ENCODE results near the gene DNAJC28. TPM values are rescaled to one million over a fixed set of nuclear protein-coding genes. Genes with fewer than 3 reads are reported as not detected.
"Not testable (repeated sequence)": the region's sequence is repeated elsewhere in the genome, so short reads cannot be mapped to it uniquely, and the experiment has no call there.

The DNAJC28 gene
- total RNA-seq, 1 donor from 2014 or later = 0.37 TPM

DNA sequence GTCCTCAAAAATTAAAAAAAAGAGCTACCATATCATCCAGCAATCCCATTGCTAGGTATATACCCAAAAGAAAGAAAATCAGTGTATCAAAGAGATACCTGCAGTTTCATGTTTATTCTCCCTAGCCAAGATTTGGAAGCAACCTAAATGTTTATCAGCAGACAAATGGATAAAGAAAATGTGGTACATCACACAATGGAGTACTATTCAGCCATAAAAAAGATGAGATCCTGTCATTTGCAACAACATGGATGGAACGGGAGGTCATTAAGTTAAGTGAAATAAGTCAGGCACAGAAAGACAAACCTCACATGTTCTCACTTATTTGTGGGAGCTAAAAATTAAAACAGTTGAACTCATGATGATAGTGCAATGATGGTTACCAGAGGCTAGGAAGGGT lies 15.5 kb upstream of the DNAJC28 start:
- H3K9me3 Mint-ChIP-seq; DNase-seq (ENCODE audit: low spot score); H3K4me3 Mint-ChIP-seq (ENCODE audit: low read depth); H3K27me3 Mint-ChIP-seq (ENCODE audit: low read depth); H3K4me1 Mint-ChIP-seq (ENCODE audit: low read depth); intact Hi-C loops (cut with micrococcal nuclease); H3K27ac Mint-ChIP-seq: not testable (repeated sequence)
- peaks cover 83% of the 10 kb centered on the region for H3K36me3 Mint-ChIP-seq (ENCODE audit: low read depth)

- no peaks in the 10 kb centered on the region for H3K27me3 Mint-ChIP-seq (ENCODE audit: low read depth)
- H3K9me3 Mint-ChIP-seq = peaks cover 6% of the 10 kb centered on the region
- no peak for DNase-seq (ENCODE audit: low spot score)
- intact Hi-C loops (cut with micrococcal nuclease) = no loop called here
- no peaks in the 10 kb centered on the region for H3K4me1 Mint-ChIP-seq (ENCODE audit: low read depth)
- peaks cover 74% of the 10 kb centered on the region for H3K36me3 Mint-ChIP-seq (ENCODE audit: low read depth)
- H3K4me3 Mint-ChIP-seq (ENCODE audit: low read depth) = no peak overlapping the region
- H3K27ac Mint-ChIP-seq = no peak overlapping the region
These were observed 14.3 kb upstream of the DNAJC28 start for GRCh38 chr21:33505833-33506232.

- Mint-ChIP-seq H3K27ac (no peak overlapping the region), H3K36me3 (ENCODE audit: low read depth) (no peaks in the 10 kb centered on the region), H3K27me3 (ENCODE audit: low read depth) (peaks cover 6% of the 10 kb centered on the region), H3K9me3 (no peaks in the 10 kb centered on the region), H3K4me3 (ENCODE audit: low read depth) (no peak overlapping the region), H3K4me1 (ENCODE audit: low read depth) (peaks cover 4% of the 10 kb centered on the region)
- DNase-seq (ENCODE audit: low spot score) = no peak
- intact Hi-C loops (cut with micrococcal nuclease) = no loop called here
These were observed 4.8 kb upstream of the DNAJC28 start for GRCh38 chr21:33496345-33496744.

DNA sequence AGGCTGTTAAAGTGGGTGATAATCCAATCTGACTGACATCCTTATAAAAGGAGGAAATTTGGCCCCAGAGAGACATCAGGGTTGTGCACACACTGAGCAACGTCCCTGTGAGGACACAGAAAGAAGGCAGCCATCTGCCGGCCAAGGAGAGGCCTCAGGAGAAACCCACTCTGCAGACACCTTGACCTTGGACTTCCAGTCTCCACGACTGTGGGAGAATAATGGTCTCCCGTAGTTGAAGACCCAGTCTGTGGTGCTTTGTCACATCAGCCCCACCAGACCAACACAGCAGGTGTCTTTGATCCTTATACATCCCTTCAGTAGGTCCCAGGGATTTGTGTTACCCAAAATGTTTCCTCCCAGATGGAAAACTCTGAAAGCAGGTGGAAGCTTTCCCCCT lies 4.2 kb upstream of the DNAJC28 start:
- intact Hi-C loops (cut with micrococcal nuclease) = no loop called here
- no peak overlapping the region for H3K4me3 Mint-ChIP-seq (ENCODE audit: low read depth)

GRCh38 chr21:33493756-33494155 lies 2.2 kb upstream of the DNAJC28 start:
- Mint-ChIP-seq H3K36me3 (ENCODE audit: low read depth) (no peaks in the 10 kb centered on the region), H3K4me3 (ENCODE audit: low read depth) (peak overlapping the region; percentile 51), H3K9me3 (no peaks in the 10 kb centered on the region), H3K27me3 (ENCODE audit: low read depth) (peaks cover 12% of the 10 kb centered on the region), H3K27ac (no peak overlapping the region), H3K4me1 (ENCODE audit: low read depth) (peaks cover 9% of the 10 kb centered on the region)
- intact Hi-C loops (cut with micrococcal nuclease) = loop anchor here (5.0 kb wide), 1 partner anchor 149 kb away; the partner anchor contains the start of genes CRYZL1 and ITSN1
- DNase-seq (ENCODE audit: low spot score) = no peak

More for the DNA sequence above, 4.2 kb upstream of the DNAJC28 start:
- H3K27me3 Mint-ChIP-seq (ENCODE audit: low read depth) = peaks cover 6% of the 10 kb centered on the region
- H3K36me3 Mint-ChIP-seq (ENCODE audit: low read depth) = no peaks in the 10 kb centered on the region
- no peak overlapping the region for H3K27ac Mint-ChIP-seq
- peaks cover 8% of the 10 kb centered on the region for H3K4me1 Mint-ChIP-seq (ENCODE audit: low read depth)
- DNase-seq (ENCODE audit: low spot score) = no peak
- H3K9me3 Mint-ChIP-seq = no peaks in the 10 kb centered on the region

DNA sequence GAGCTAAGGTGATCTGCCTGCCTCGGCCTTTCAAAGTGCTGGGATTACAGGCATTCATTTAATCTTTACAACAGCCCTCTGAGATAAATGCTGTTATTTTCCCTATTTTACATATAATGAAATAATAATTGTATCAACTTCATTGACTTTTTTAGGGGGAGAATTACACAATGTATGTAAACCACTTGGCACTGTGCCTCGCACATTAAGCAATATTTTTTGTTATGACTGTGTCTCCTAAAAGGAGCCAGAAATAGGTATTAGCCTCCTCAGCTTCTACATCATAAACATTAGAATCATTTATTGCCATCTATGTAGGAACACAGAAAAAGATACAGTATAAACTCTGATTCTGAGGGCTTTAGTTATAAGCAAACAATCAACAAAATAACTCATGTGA lies 1.1 kb upstream of the DNAJC28 start:
- Mint-ChIP-seq H3K36me3 (ENCODE audit: low read depth) (no peaks in the 10 kb centered on the region), H3K4me3 (ENCODE audit: low read depth) (no peak overlapping the region), H3K9me3 (no peaks in the 10 kb centered on the region), H3K4me1 (ENCODE audit: low read depth) (peaks cover 9% of the 10 kb centered on the region), H3K27me3 (ENCODE audit: low read depth) (peaks cover 13% of the 10 kb centered on the region), H3K27ac (no peak overlapping the region)
- no peak for DNase-seq (ENCODE audit: low spot score)
- intact Hi-C loops (cut with micrococcal nuclease) = loop anchor here (5.0 kb wide), 1 partner anchor 150 kb away; the partner anchor contains the start of genes CRYZL1 and ITSN1

DNA sequence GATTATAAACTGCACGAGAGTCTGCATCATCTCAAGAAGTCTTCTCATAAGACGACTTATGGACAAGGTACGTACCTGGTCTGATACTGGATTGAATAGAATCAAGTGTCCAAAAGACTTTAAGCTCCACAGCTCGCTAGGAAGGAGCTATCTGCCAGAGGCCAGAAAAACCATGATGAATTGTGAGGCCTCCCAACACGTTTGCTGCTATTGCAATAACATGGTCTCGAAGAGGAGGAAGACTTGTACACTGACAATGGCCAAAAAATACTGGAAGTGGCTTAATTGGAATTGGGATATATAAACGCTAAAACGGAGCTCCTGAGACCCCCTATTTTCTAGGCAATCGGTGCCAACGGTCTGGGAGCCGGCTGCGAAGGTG lies 534 bp downstream of the DNAJC28 start:
- DNase-seq (ENCODE audit: low spot score) = no peak
- intact Hi-C loops (cut with micrococcal nuclease) = loop anchor here (1.0 to 5.0 kb wide), 3 partner anchors 11 to 151 kb away; partner anchors contain the start of genes CRYZL1, GART, ITSN1 and SON
- H3K4me1 Mint-ChIP-seq (ENCODE audit: low read depth) = peaks cover 9% of the 10 kb centered on the region
- no peaks in the 10 kb centered on the region for H3K36me3 Mint-ChIP-seq (ENCODE audit: low read depth)
- peak overlapping the region; percentile 98 for H3K4me3 Mint-ChIP-seq (ENCODE audit: low read depth)
- H3K9me3 Mint-ChIP-seq = no peaks in the 10 kb centered on the region
- H3K27ac Mint-ChIP-seq = peak overlapping the region; percentile 70
- peaks cover 7% of the 10 kb centered on the region for H3K27me3 Mint-ChIP-seq (ENCODE audit: low read depth)

DNA sequence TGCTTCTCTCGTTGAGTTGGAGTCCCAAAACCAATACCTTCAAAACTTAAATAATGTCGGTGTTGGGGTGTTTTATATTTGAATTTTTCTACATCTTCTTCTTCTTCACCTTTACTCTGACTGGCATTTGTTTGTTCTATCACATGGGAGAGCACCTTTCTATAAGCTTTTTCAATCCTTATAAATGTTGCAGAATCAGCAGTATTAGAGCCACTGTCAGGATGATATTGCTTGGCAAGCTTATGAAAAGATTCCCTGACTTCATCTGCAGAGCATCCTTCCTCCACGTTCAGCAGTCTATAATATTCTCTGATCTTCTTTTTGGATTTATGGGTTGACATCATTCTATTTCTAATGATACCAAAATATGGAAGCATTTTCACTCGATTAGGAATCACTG lies 2.6 kb downstream of the DNAJC28 start:
- no peak overlapping the region for H3K4me3 Mint-ChIP-seq (ENCODE audit: low read depth)
- no peaks in the 10 kb centered on the region for H3K36me3 Mint-ChIP-seq (ENCODE audit: low read depth)
- intact Hi-C loops (cut with micrococcal nuclease) = no loop called here
- no peak overlapping the region for H3K27ac Mint-ChIP-seq
- peaks cover 7% of the 10 kb centered on the region for H3K27me3 Mint-ChIP-seq (ENCODE audit: low read depth)
- no peak for DNase-seq (ENCODE audit: low spot score)
- peaks cover 9% of the 10 kb centered on the region for H3K4me1 Mint-ChIP-seq (ENCODE audit: low read depth)
- H3K9me3 Mint-ChIP-seq = no peaks in the 10 kb centered on the region

- H3K36me3 Mint-ChIP-seq (ENCODE audit: low read depth) = no peaks in the 10 kb centered on the region
- H3K4me3 Mint-ChIP-seq (ENCODE audit: low read depth) = no peak overlapping the region
- DNase-seq (ENCODE audit: low spot score) = no peak
- no peaks in the 10 kb centered on the region for H3K9me3 Mint-ChIP-seq
- peaks cover 9% of the 10 kb centered on the region for H3K4me1 Mint-ChIP-seq (ENCODE audit: low read depth)
- intact Hi-C loops (cut with micrococcal nuclease) = no loop called here
- peaks cover 7% of the 10 kb centered on the region for H3K27me3 Mint-ChIP-seq (ENCODE audit: low read depth)
- H3K27ac Mint-ChIP-seq = no peak overlapping the region
These were observed 3.5 kb downstream of the DNAJC28 start for GRCh38 chr21:33487996-33488395.

DNA sequence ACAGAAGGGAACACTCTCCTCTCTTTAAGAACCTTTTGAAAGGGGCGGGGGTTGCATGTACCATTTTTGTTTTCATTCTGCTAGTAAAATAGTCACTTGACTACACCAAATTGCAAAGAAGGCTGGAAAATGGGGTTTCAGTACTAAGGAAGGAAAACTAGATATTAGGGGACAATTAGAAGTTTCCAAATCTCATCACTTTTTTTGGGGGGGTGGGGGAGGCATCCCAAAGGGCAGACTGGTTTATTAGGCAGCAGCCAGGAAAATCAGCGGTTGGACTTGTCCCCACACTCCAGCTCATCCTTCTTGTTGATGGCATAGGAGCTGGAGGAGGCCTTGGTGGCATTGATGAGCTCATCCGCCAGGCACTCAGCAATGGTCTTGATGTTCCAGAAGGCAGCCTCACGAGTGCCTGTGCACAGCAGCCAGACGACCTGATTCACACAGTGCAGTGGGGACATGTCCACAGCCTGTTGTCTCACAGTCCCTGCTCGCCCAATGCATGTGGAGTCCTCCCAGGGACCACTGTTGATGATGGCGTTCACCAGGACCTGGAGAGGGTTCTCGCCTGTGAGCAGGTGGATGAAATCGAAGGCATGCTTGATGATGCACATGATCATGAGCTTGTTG lies 10.1 kb downstream of the DNAJC28 start:
- no peak for DNase-seq (ENCODE audit: low spot score)
- Mint-ChIP-seq H3K27me3 (ENCODE audit: low read depth) (no peaks in the 10 kb centered on the region), H3K4me1 (ENCODE audit: low read depth) (peaks cover 8% of the 10 kb centered on the region), H3K27ac (no peak overlapping the region), H3K4me3 (ENCODE audit: low read depth) (peak overlapping the region; percentile 57), H3K9me3 (no peaks in the 10 kb centered on the region), H3K36me3 (ENCODE audit: low read depth) (no peaks in the 10 kb centered on the region)
- intact Hi-C loops (cut with micrococcal nuclease) = loop anchor here (5.0 kb wide), 1 partner anchor 106 kb away; the partner anchor contains the start of gene DONSON

- Mint-ChIP-seq H3K27me3 (ENCODE audit: low read depth) (no peaks in the 10 kb centered on the region), H3K27ac (peak overlapping the region; percentile 88), H3K9me3 (no peaks in the 10 kb centered on the region), H3K4me3 (ENCODE audit: low read depth) (peak overlapping the region; percentile 94), H3K36me3 (ENCODE audit: low read depth) (no peaks in the 10 kb centered on the region), H3K4me1 (ENCODE audit: low read depth) (peaks cover 8% of the 10 kb centered on the region)
- no peak for DNase-seq (ENCODE audit: low spot score)
- intact Hi-C loops (cut with micrococcal nuclease) = loop anchor here (1.0 to 5.0 kb wide), 3 partner anchors 11 to 107 kb away; partner anchors contain the start of genes DNAJC28, DONSON and GART
These were observed 10.9 kb downstream of the DNAJC28 start for GRCh38 chr21:33480481-33481103.

GRCh38 chr21:33479679-33480480 lies 11.6 kb downstream of the DNAJC28 start, which contains the start of gene TMEM50B:
TSS of gene TMEM50B (minus strand) at chr21:33479974. CDS start at chr21:33468885, 11,089 bp downstream.
- Mint-ChIP-seq H3K27me3 (ENCODE audit: low read depth) (no peaks in the 10 kb centered on the region), H3K4me3 (ENCODE audit: low read depth) (peak within 1 kb of the TSS; percentile 94), H3K27ac (peak within 1 kb of the TSS; percentile 88), H3K9me3 (no peaks in the 10 kb centered on the region), H3K36me3 (ENCODE audit: low read depth) (no peaks in the 10 kb centered on the region), H3K4me1 (ENCODE audit: low read depth) (peaks cover 8% of the 10 kb centered on the region)
- DNase-seq (ENCODE audit: low spot score) = peak; percentile 93
- intact Hi-C loops (cut with micrococcal nuclease) = loop anchor here (1.0 to 5.0 kb wide), 3 partner anchors 11 to 107 kb away; partner anchors contain the start of genes DNAJC28, DONSON and GART
